NOMO-1 treated with DMSO at 0.1 percent for 48 hours (cell line): Measurements from ENCODE around the gene UQCRC2.
A peak's percentile ranks its signal among the peaks of the same experiment; 100 is the strongest.
"Not testable (repeated sequence)": the region's sequence is repeated elsewhere in the genome, so short reads cannot be mapped to it uniquely, and the experiment has no call there.

Source experiments
- DNase-seq: peaks from one replicate; lab custom pipeline; 2025; ENCODE audit not compliant: unreplicated experiment; lab: John Stamatoyannopoulos, UW

The UQCRC2 gene

DNA sequence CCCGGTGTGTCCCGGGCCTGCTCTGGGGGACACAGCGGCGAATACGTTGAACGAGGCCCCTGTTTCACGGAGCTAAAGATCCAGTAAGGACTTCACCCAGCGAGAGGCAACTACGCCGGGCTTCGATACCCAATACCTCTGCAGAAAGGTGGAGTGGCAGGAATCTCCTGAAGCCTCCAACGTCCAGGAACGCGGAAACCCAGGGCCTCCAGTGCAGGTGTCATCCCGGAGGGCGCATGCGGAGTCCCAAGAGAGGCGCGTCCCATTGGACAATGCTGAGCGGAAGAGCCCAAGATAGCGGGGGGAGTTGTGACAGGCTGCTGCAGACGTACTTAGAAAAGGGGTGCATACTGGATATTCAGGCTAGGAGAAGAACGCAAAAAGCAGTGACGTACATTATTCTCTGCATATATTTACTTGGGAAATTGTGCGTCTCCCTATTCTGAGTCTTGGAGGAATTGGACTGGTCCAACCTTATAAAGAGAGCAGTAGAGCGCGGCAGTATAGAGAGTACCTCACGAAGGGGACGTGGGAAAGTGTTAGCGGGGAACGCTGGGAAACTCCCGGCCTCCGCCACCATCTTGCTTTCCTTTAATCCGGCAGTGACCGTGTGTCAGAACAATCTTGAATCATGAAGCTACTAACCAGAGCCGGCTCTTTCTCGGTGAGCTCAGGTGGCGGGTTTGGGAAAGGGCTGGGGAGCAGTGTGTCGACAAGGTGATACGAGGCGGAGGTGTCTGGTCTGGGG, at the start of gene UQCRC2:
Gene UQCRC2 (plus strand): TSS at position 569 of the 748 bp plus-strand sequence. CDS start 63 bp downstream, at position 632.
- peak; percentile 97 for DNase-seq

- not testable (repeated sequence) for DNase-seq
Observed at GRCh38 chr16:21932650-21933049, 20.5 kb upstream of the UQCRC2 start.

GRCh38 chr16:21933316-21933715, 19.8 kb upstream of the UQCRC2 start:
- DNase-seq, result peak; percentile 44

- DNase-seq, result not testable (repeated sequence)
Observed at GRCh38 chr16:21933790-21934189, 19.4 kb upstream of the UQCRC2 start.

DNA sequence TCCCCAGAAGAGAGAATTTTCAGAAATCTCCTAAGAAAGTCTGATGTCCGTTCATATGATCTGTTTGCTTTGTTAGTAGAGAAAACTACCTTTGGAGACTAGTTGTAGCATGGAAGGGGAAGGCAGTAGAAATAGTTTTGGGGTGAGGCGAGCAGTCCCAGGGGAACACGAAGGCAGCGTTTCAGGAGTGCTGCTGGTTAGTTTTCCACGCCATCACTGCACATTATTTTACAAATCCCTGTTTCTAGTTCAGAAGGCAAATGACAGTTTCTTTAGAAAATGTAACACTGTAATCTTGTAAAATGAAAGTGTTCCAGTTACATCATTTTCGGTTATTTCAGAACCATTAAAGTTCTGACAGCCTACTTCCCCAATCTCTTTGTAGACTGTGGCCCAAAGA, 16.9 kb upstream of the UQCRC2 start:
- peak; percentile 17 for DNase-seq

DNA sequence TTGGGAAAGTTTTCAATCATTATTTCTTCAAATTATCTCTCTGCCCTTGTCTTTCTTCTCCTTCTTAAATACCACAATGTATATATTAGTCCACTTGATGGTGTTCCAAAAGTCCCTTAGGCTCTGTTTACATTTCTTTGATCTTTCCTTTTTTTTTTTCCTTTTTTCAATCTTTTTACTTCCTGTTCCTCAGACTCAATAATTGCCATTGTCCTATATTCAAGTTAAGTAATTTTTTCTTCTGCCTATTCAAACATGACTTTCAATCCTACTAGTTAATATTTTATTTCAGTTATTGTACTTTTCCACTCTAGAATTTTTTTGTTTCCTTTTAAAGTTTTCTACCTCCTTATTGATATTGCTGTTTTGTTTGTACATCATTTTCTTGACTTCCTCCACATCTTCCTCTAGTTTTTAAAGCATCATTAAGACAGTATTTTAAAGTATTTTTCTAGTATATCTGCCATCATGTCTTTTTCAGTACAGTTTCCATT, 15.8 kb upstream of the UQCRC2 start:
- DNase-seq, result no peak

GRCh38 chr16:21940570-21940969, 12.6 kb upstream of the UQCRC2 start:
- DNase-seq, result peak; percentile 33

- no peak for DNase-seq
Observed at GRCh38 chr16:21943571-21943970, 9.6 kb upstream of the UQCRC2 start.

GRCh38 chr16:21946889-21947635, 6.1 kb upstream of the UQCRC2 start:
- DNase-seq, result no peak

GRCh38 chr16:21949713-21950260, 3.4 kb upstream of the UQCRC2 start:
- no peak for DNase-seq

DNA sequence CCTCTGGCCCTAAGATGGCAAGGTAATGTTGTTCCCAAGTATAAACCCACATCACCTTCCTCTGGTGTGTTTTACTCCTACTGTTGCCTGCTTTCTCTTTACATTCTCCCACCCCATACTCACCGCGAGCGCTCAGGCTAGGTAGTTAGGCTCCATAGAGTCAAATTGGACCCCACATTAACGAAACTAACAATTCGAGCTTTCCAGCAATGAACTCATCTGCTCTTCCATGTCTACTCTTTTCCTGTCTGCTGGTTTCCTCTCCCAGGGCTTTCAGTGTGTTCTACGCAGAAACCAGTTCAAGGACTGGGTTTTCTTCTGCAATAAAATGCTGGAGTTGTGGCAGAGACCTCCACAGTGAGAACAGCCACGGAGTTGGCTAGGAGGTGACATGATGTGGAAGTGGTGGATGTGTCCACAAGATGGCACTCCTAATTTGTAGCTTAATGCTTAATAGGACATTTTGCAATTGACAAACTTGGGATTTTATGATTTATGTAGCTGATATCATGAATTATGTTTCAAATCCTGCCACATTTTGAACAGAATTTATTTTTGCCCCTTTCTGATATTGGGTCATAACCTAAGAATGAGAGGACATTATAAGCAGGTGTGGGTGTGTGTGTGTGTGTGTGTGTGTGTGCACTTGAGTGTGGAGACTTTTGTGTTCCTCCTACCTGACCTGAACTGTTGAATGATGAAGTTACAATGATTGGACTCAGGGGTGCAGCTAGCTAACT, 2.2 kb upstream of the UQCRC2 start:
- DNase-seq, result peak; percentile 10

GRCh38 chr16:21952040-21952792, 945 bp upstream of the UQCRC2 start:
- peak; percentile 74 for DNase-seq

DNA sequence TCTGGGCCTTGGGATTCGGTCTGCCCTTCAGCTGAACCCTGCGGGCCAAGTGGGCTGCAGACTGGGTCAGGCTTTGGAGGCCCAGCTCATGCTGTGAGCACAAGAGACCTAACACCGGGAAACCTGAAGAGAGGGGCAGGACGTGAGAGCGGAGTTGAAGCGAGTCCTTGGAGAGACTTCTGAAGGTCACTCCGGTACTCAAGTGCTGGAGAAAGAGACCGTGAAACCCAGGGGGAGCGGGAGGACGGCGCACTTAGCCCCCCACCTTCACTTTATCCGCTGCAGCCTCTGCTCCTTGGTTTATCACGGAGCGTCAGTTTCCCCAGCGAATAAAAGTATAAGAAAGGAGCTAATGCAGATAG, 361 bp downstream of the UQCRC2 start:
- no peak for DNase-seq

- no peak for DNase-seq
Observed at GRCh38 chr16:21957714-21958346, 4.7 kb downstream of the UQCRC2 start.

GRCh38 chr16:21959050-21959449, 5.9 kb downstream of the UQCRC2 start:
- no peak for DNase-seq

DNA sequence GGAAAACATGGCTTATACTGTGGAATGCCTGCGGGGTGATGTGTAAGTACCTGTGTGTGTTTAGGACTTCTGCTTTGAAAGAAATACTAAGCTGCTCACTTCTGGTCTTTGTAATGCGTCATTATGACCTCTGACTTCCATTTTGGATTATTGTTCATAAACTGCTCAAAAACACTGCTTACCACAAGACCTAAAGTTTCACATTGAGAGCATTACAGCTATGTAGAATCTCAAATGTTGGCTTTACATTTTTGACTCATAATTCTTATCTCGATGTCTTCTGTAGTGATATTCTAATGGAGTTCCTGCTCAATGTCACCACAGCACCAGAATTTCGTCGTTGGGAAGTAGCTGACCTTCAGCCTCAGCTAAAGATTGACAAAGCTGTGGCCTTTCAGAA, 9.3 kb downstream of the UQCRC2 start:
- no peak for DNase-seq

GRCh38 chr16:21963887-21964286, 10.7 kb downstream of the UQCRC2 start:
- DNase-seq, result no peak

DNA sequence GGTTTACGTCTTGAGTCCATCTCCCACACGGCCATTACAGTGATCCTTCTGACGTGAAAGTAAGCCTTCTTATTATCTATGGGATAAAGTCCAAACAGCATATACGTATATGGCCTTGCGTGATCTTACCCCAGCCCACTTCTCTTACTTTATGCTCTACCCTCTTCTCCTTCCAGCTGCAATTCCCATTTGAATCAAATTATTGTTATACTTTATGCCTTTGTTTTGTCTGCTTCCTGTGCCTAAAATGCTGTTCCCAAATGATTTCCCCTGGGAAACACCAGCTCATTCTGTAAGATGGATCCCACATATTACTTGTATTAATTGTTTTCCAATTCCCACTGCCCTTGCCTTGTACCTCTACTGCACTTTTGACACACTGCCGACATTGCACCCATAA, 11.2 kb downstream of the UQCRC2 start:
- no peak for DNase-seq

DNA sequence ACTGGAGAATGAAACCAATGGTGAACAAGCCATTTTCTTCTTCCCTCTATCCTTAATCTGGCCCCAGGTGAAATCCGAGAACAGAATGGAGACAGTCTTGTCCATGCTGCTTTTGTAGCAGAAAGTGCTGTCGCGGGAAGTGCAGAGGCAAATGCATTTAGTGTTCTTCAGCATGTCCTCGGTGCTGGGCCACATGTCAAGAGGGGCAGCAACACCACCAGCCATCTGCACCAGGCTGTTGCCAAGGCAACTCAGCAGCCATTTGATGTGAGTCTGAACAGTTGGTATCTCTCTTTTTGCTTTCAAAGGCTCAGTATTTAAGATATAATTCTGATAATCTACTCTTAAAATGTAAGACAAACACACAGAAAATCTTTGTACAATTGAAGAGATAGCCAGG, 18.7 kb downstream of the UQCRC2 start:
- no peak for DNase-seq

GRCh38 chr16:21973945-21974344, 20.8 kb downstream of the UQCRC2 start:
- no peak for DNase-seq
